Measurements from ENCODE around the gene HIPK3.

HIPK3 gene

GRCh38 chr11:33390944-33391892 lies 134.0 kb downstream of the HIPK3 start:
- Histone ChIP-seq H3K36me3 (ENCODE audit: insufficient read depth, low read length) (no peaks in the 10 kb centered on the region), H3K27ac (no peak overlapping the region), H3K9me3 (ENCODE audit: low read depth, low read length) (no peaks in the 10 kb centered on the region), H3K4me3 (no peak overlapping the region), H3K9ac (ENCODE audit: insufficient read length) (no peak overlapping the region)
- no peak for DNase-seq (ENCODE audit: low read depth, low spot score)
- TF ChIP-seq EZH2 (IDR thresholded peaks at IDR 0.05): no peak
- TF ChIP-seq FOXP2 (optimal IDR thresholded peaks at IDR 0.05; ENCODE audit: control extremely low read depth, extremely low read length, insufficient read depth): no peak
- TF ChIP-seq POLR2AphosphoS5 (IDR thresholded peaks at IDR 0.05; ENCODE audit: borderline replicate concordance, low read depth, low read length): no peak

GRCh38 chr11:33391893-33392251 lies 134.7 kb downstream of the HIPK3 start:
- H3K36me3 ChIP-seq (ENCODE audit: insufficient read depth, low read length): no peaks in the 10 kb centered on the region
- TF ChIP-seq POLR2AphosphoS5 (IDR thresholded peaks at IDR 0.05; ENCODE audit: borderline replicate concordance, low read depth, low read length) (no peak), EZH2 (IDR thresholded peaks at IDR 0.05) (no peak), FOXP2 (optimal IDR thresholded peaks at IDR 0.05; ENCODE audit: control extremely low read depth, extremely low read length, insufficient read depth) (no peak)
- no peak overlapping the region for H3K4me3 ChIP-seq
- no peak overlapping the region for H3K9ac ChIP-seq (ENCODE audit: insufficient read length)
- H3K9me3 ChIP-seq (ENCODE audit: low read depth, low read length): no peaks in the 10 kb centered on the region
- DNase-seq (ENCODE audit: low read depth, low spot score): no peak
- H3K27ac ChIP-seq: no peak overlapping the region

- TF ChIP-seq POLR2AphosphoS5 (IDR thresholded peaks at IDR 0.05; ENCODE audit: borderline replicate concordance, low read depth, low read length) (no peak), FOXP2 (optimal IDR thresholded peaks at IDR 0.05; ENCODE audit: control extremely low read depth, extremely low read length, insufficient read depth) (no peak), EZH2 (IDR thresholded peaks at IDR 0.05) (no peak)
- Histone ChIP-seq H3K36me3 (ENCODE audit: insufficient read depth, low read length) (no peaks in the 10 kb centered on the region), H3K27ac (no peak overlapping the region), H3K9me3 (ENCODE audit: low read depth, low read length) (no peaks in the 10 kb centered on the region), H3K9ac (ENCODE audit: insufficient read length) (no peak overlapping the region), H3K4me3 (no peak overlapping the region)
- DNase-seq (ENCODE audit: low read depth, low spot score): no peak
Measured at GRCh38 chr11:33394431-33395109, 137.4 kb downstream of the HIPK3 start.

GRCh38 chr11:33396361-33396760 lies 139.2 kb downstream of the HIPK3 start:
- DNase-seq (ENCODE audit: low read depth, low spot score): no peak
- TF ChIP-seq EZH2 (IDR thresholded peaks at IDR 0.05): no peak
- TF ChIP-seq FOXP2 (optimal IDR thresholded peaks at IDR 0.05; ENCODE audit: control extremely low read depth, extremely low read length, insufficient read depth): no peak
- TF ChIP-seq POLR2AphosphoS5 (IDR thresholded peaks at IDR 0.05; ENCODE audit: borderline replicate concordance, low read depth, low read length): no peak
- H3K4me3 ChIP-seq: no peak overlapping the region
- H3K9ac ChIP-seq (ENCODE audit: insufficient read length): no peak overlapping the region
- no peaks in the 10 kb centered on the region for H3K9me3 ChIP-seq (ENCODE audit: low read depth, low read length)
- no peaks in the 10 kb centered on the region for H3K36me3 ChIP-seq (ENCODE audit: insufficient read depth, low read length)
- H3K27ac ChIP-seq: no peak overlapping the region

- Histone ChIP-seq H3K4me3 (no peak overlapping the region), H3K9me3 (ENCODE audit: low read depth, low read length) (no peaks in the 10 kb centered on the region), H3K9ac (ENCODE audit: insufficient read length) (no peak overlapping the region), H3K36me3 (ENCODE audit: insufficient read depth, low read length) (no peaks in the 10 kb centered on the region), H3K27ac (no peak overlapping the region)
- TF ChIP-seq FOXP2 (optimal IDR thresholded peaks at IDR 0.05; ENCODE audit: control extremely low read depth, extremely low read length, insufficient read depth): no peak
- no peak for TF ChIP-seq EZH2 (IDR thresholded peaks at IDR 0.05)
- TF ChIP-seq POLR2AphosphoS5 (IDR thresholded peaks at IDR 0.05; ENCODE audit: borderline replicate concordance, low read depth, low read length): no peak
- no peak for DNase-seq (ENCODE audit: low read depth, low spot score)
Measured at GRCh38 chr11:33399421-33399820, 142.2 kb downstream of the HIPK3 start.

- TF ChIP-seq FOXP2 (optimal IDR thresholded peaks at IDR 0.05; ENCODE audit: control extremely low read depth, extremely low read length, insufficient read depth) (no peak), POLR2AphosphoS5 (IDR thresholded peaks at IDR 0.05; ENCODE audit: borderline replicate concordance, low read depth, low read length) (no peak), EZH2 (IDR thresholded peaks at IDR 0.05) (no peak)
- no peak for DNase-seq (ENCODE audit: low read depth, low spot score)
- no peak overlapping the region for H3K9ac ChIP-seq (ENCODE audit: insufficient read length)
- H3K4me3 ChIP-seq: no peak overlapping the region
- no peaks in the 10 kb centered on the region for H3K36me3 ChIP-seq (ENCODE audit: insufficient read depth, low read length)
- no peaks in the 10 kb centered on the region for H3K9me3 ChIP-seq (ENCODE audit: low read depth, low read length)
- H3K27ac ChIP-seq: no peak overlapping the region
Measured at GRCh38 chr11:33402066-33402465, 144.9 kb downstream of the HIPK3 start.

- Histone ChIP-seq H3K9ac (ENCODE audit: insufficient read length) (no peak overlapping the region), H3K9me3 (ENCODE audit: low read depth, low read length) (no peaks in the 10 kb centered on the region), H3K4me3 (no peak overlapping the region), H3K27ac (no peak overlapping the region), H3K36me3 (ENCODE audit: insufficient read depth, low read length) (no peaks in the 10 kb centered on the region)
- no peak for DNase-seq (ENCODE audit: low read depth, low spot score)
- TF ChIP-seq EZH2 (IDR thresholded peaks at IDR 0.05) (no peak), POLR2AphosphoS5 (IDR thresholded peaks at IDR 0.05; ENCODE audit: borderline replicate concordance, low read depth, low read length) (no peak), FOXP2 (optimal IDR thresholded peaks at IDR 0.05; ENCODE audit: control extremely low read depth, extremely low read length, insufficient read depth) (no peak)
Measured at GRCh38 chr11:33403344-33403743, 146.2 kb downstream of the HIPK3 start.

- Histone ChIP-seq H3K9ac (ENCODE audit: insufficient read length) (no peak overlapping the region), H3K36me3 (ENCODE audit: insufficient read depth, low read length) (no peaks in the 10 kb centered on the region), H3K4me3 (no peak overlapping the region), H3K9me3 (ENCODE audit: low read depth, low read length) (no peaks in the 10 kb centered on the region), H3K27ac (no peak overlapping the region)
- DNase-seq (ENCODE audit: low read depth, low spot score): no peak
- no peak for TF ChIP-seq FOXP2 (optimal IDR thresholded peaks at IDR 0.05; ENCODE audit: control extremely low read depth, extremely low read length, insufficient read depth)
- TF ChIP-seq POLR2AphosphoS5 (IDR thresholded peaks at IDR 0.05; ENCODE audit: borderline replicate concordance, low read depth, low read length): no peak
- no peak for TF ChIP-seq EZH2 (IDR thresholded peaks at IDR 0.05)
Measured at GRCh38 chr11:33405834-33406602, 148.8 kb downstream of the HIPK3 start.
